Peyer's patch (tissue), 4 donors: ENCODE results near the gene ZEB1.
"Not testable (repeated sequence)": the region's sequence is repeated elsewhere in the genome, so short reads cannot be mapped to it uniquely, and the experiment has no call there.

Source experiments
- POLR2A ChIP-seq, 2 donors: fragments of 450-650 bp; IDR thresholded peaks; one replicate each; pipeline ENCODE4 v1.5.1; 2017; ENCODE audit warnings: antibody characterized with exemption in 2 of 2, mild to moderate bottlenecking in 2 of 2, moderate library complexity in 2 of 2
- TF ChIP-seq, protein P1 (sequence below), 6 experiments: fragments of 450-650 bp in 4 of 6; fragments of 200-600 bp in 2 of 6; sonication (generic) in 1 of 6; IDR thresholded peaks; one replicate each; pipeline ENCODE4 v1.5.1; 2017 to 2019; ENCODE audit warnings: antibody characterized with exemption in 6 of 6, mild to moderate bottlenecking in 3 of 6, moderate library complexity in 1 of 6

DNA sequence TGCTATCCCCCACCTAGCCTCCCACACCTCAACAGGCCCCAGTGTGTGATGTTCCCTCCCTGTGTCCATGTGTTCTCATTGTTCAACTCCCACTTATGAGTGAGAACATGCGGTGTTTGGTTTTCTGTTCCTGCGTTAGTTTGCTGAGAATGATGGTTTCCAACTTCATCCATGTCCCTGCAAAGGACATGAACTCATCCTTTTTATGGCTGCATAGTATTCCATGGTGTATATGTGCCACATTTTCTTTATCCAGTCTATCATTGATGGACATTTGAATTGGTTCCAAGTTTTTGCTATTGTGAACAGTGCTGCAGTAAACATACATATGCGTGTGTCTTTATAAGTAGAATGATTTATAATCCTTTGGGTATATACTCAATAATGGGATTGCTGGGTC is 86.8 kb downstream of the ZEB1 start:
- TF ChIP-seq, protein P1, sequence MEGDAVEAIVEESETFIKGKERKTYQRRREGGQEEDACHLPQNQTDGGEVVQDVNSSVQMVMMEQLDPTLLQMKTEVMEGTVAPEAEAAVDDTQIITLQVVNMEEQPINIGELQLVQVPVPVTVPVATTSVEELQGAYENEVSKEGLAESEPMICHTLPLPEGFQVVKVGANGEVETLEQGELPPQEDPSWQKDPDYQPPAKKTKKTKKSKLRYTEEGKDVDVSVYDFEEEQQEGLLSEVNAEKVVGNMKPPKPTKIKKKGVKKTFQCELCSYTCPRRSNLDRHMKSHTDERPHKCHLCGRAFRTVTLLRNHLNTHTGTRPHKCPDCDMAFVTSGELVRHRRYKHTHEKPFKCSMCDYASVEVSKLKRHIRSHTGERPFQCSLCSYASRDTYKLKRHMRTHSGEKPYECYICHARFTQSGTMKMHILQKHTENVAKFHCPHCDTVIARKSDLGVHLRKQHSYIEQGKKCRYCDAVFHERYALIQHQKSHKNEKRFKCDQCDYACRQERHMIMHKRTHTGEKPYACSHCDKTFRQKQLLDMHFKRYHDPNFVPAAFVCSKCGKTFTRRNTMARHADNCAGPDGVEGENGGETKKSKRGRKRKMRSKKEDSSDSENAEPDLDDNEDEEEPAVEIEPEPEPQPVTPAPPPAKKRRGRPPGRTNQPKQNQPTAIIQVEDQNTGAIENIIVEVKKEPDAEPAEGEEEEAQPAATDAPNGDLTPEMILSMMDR (IDR thresholded peaks at IDR 0.05) = not testable (repeated sequence)
- not testable (repeated sequence) for TF ChIP-seq POLR2A (IDR thresholded peaks at IDR 0.05)
